ENCODE results near the gene BAAT. TPM values are rescaled to one million over a fixed set of nuclear protein-coding genes. Genes with fewer than 3 reads are reported as not detected.

Gene BAAT
- total RNA-seq, 1 experiment from 2014 or later, result 0.17 TPM

DNA sequence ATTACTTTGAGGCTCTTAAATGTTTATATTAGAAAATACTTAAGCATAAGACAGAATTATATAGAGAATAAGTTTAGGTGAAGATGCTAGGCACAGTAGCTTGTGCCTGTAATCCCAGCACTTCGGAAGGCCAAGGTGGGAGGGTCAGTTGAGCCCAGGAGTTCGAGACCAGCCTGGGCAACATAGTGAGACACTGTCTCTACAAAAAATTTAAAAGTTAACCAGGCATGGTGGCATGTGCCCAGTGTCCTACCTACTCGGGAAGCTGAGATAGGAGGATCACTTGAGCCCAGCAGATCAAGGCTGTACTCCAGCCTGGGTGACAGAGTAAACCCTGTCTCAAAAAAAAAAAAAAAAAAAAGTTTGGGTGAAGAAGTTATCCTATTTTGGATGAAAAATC, 61.7 kb downstream of the BAAT start:
- TF ChIP-seq, protein P1, sequence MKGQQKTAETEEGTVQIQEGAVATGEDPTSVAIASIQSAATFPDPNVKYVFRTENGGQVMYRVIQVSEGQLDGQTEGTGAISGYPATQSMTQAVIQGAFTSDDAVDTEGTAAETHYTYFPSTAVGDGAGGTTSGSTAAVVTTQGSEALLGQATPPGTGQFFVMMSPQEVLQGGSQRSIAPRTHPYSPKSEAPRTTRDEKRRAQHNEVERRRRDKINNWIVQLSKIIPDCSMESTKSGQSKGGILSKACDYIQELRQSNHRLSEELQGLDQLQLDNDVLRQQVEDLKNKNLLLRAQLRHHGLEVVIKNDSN (CRISPR knock-in tag; IDR thresholded peaks at IDR 0.05), result no peak
- no peak for TF ChIP-seq TP53 (CRISPR knock-in tag; IDR thresholded peaks at IDR 0.05)
- ATAC-seq (no peak), DNase-seq (ENCODE audit: low spot score) (no peak)
- Mint-ChIP-seq H3K9me3 (peaks cover 16% of the 10 kb centered on the region), H3K4me1 (peaks cover 25% of the 10 kb centered on the region), H3K27ac (no peak overlapping the region), H3K27me3 (ENCODE audit: low read depth) (no peaks in the 10 kb centered on the region), H3K4me3 (no peak overlapping the region), H3K36me3 (peaks cover 14% of the 10 kb centered on the region)
- CTCF ChIA-PET, result no interaction called here
- POLR2A ChIA-PET, result no interaction called here

DNA sequence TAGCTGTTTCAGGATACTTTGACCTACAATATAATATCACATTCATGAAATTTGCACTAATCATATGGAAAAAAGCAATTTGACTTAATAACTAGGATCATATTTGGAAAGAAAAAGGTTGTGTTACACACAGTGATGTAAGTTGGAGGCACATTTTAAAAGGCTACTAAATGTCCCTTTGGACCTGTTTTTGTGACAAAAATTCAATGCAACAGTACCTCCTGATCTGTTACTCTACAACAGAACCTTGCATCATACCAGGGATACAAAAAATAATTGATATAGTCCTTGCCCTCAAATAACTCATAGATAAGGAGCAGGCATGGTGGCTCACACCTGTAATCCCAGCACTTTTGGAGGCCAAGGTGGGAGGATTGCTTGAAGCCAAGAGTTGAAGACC, 67.1 kb downstream of the BAAT start:
- H3K4me1 Mint-ChIP-seq, result peaks cover 3% of the 10 kb centered on the region; the same call in 1 of the 2 replicates
- H3K9me3 Mint-ChIP-seq, result no peaks in the 10 kb centered on the region
- DNase-seq (ENCODE audit: low spot score) (no peak), ATAC-seq (no peak)
- CTCF ChIA-PET, result no interaction called here
- TF ChIP-seq JUN (CRISPR knock-in tag; IDR thresholded peaks at IDR 0.05) (no peak), ZNF263 (CRISPR knock-in tag; IDR thresholded peaks at IDR 0.05; ENCODE audit: low read depth) (no peak), ZNF317 (CRISPR knock-in tag; IDR thresholded peaks at IDR 0.05; ENCODE audit: borderline replicate concordance, low read depth) (no peak), KAT7 (CRISPR knock-in tag; IDR thresholded peaks at IDR 0.05; ENCODE audit: borderline replicate concordance) (no peak), NR3C1 (CRISPR knock-in tag; conservative IDR thresholded peaks at IDR 0.05; ENCODE audit: low read depth) (no peak), NFYB (CRISPR knock-in tag; conservative IDR thresholded peaks at IDR 0.05; ENCODE audit: low read depth) (no peak), TCF7 (CRISPR knock-in tag; IDR thresholded peaks at IDR 0.05; ENCODE audit: low read depth) (no peak), TEAD1 (CRISPR knock-in tag; IDR thresholded peaks at IDR 0.05) (no peak), SMAD3 (CRISPR knock-in tag; IDR thresholded peaks at IDR 0.05; ENCODE audit: borderline replicate concordance) (no peak), ATF1 (CRISPR knock-in tag; IDR thresholded peaks at IDR 0.05) (no peak)
- TF ChIP-seq, protein P2, sequence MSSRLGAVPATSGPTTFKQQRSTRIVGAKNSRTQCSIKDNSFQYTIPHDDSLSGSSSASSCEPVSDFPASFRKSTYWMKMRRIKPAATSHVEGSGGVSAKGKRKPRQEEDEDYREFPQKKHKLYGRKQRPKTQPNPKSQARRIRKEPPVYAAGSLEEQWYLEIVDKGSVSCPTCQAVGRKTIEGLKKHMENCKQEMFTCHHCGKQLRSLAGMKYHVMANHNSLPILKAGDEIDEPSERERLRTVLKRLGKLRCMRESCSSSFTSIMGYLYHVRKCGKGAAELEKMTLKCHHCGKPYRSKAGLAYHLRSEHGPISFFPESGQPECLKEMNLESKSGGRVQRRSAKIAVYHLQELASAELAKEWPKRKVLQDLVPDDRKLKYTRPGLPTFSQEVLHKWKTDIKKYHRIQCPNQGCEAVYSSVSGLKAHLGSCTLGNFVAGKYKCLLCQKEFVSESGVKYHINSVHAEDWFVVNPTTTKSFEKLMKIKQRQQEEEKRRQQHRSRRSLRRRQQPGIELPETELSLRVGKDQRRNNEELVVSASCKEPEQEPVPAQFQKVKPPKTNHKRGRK (CRISPR knock-in tag; IDR thresholded peaks at IDR 0.05; ENCODE audit: borderline replicate concordance), result no peak
- TF ChIP-seq, protein P3, sequence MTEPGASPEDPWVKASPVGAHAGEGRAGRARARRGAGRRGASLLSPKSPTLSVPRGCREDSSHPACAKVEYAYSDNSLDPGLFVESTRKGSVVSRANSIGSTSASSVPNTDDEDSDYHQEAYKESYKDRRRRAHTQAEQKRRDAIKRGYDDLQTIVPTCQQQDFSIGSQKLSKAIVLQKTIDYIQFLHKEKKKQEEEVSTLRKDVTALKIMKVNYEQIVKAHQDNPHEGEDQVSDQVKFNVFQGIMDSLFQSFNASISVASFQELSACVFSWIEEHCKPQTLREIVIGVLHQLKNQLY (CRISPR knock-in tag; IDR thresholded peaks at IDR 0.05), result no peak
- no peaks in the 10 kb centered on the region for H3K36me3 Mint-ChIP-seq
- POLR2A ChIA-PET, result no interaction called here
- no peak overlapping the region for H3K27ac Mint-ChIP-seq
- no peak overlapping the region for H3K4me3 Mint-ChIP-seq
- H3K27me3 Mint-ChIP-seq (ENCODE audit: low read depth), result no peaks in the 10 kb centered on the region; the same call in 1 of the 2 replicates

DNA sequence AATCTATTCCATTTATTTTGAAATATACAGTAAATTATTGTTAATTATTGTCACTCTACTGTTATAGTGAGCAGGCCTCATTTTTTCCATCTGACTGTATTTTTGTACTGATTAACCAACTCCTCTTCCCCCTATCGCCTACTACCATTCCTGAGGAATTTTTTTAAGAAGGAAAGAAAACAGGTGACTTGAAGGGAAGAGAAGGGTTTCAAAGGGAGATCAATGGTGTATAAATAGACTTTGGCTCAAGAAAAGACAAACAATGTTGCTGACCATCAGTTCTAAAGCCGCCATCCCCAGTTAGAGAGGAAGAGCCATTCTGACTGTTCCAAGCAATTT, 69.7 kb downstream of the BAAT start:
- Mint-ChIP-seq H3K27ac (no peak overlapping the region), H3K36me3 (no peaks in the 10 kb centered on the region), H3K4me1 (peaks cover 2% of the 10 kb centered on the region; the same call in 1 of the 2 replicates), H3K4me3 (no peak overlapping the region), H3K27me3 (ENCODE audit: low read depth) (no peaks in the 10 kb centered on the region; the same call in 1 of the 2 replicates), H3K9me3 (no peaks in the 10 kb centered on the region)
- ChIA-PET POLR2A (no interaction called here), CTCF (no interaction called here)
- DNase-seq (ENCODE audit: low spot score) (no peak), ATAC-seq (no peak)
- TF ChIP-seq KAT7 (CRISPR knock-in tag; IDR thresholded peaks at IDR 0.05; ENCODE audit: borderline replicate concordance) (no peak), ESRRA (CRISPR knock-in tag; IDR thresholded peaks at IDR 0.05; ENCODE audit: borderline replicate concordance) (no peak), ZNF423 (CRISPR knock-in tag; IDR thresholded peaks at IDR 0.05) (no peak), CREB1 (CRISPR knock-in tag; IDR thresholded peaks at IDR 0.05) (no peak), TEAD1 (CRISPR knock-in tag; IDR thresholded peaks at IDR 0.05) (no peak), ZNF121 (CRISPR knock-in tag; IDR thresholded peaks at IDR 0.05) (no peak), HMGA2 (CRISPR knock-in tag; IDR thresholded peaks at IDR 0.05) (no peak), ZNF416 (CRISPR knock-in tag; IDR thresholded peaks at IDR 0.05) (no peak), ZNF138 (CRISPR knock-in tag; conservative IDR thresholded peaks at IDR 0.05) (no peak)
- TF ChIP-seq, protein P4, sequence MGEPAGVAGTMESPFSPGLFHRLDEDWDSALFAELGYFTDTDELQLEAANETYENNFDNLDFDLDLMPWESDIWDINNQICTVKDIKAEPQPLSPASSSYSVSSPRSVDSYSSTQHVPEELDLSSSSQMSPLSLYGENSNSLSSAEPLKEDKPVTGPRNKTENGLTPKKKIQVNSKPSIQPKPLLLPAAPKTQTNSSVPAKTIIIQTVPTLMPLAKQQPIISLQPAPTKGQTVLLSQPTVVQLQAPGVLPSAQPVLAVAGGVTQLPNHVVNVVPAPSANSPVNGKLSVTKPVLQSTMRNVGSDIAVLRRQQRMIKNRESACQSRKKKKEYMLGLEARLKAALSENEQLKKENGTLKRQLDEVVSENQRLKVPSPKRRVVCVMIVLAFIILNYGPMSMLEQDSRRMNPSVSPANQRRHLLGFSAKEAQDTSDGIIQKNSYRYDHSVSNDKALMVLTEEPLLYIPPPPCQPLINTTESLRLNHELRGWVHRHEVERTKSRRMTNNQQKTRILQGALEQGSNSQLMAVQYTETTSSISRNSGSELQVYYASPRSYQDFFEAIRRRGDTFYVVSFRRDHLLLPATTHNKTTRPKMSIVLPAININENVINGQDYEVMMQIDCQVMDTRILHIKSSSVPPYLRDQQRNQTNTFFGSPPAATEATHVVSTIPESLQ (CRISPR knock-in tag; IDR thresholded peaks at IDR 0.05), result no peak
- TF ChIP-seq, protein P5, sequence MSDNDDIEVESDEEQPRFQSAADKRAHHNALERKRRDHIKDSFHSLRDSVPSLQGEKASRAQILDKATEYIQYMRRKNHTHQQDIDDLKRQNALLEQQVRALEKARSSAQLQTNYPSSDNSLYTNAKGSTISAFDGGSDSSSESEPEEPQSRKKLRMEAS (CRISPR knock-in tag; IDR thresholded peaks at IDR 0.05), result no peak
- TF ChIP-seq, protein P6, sequence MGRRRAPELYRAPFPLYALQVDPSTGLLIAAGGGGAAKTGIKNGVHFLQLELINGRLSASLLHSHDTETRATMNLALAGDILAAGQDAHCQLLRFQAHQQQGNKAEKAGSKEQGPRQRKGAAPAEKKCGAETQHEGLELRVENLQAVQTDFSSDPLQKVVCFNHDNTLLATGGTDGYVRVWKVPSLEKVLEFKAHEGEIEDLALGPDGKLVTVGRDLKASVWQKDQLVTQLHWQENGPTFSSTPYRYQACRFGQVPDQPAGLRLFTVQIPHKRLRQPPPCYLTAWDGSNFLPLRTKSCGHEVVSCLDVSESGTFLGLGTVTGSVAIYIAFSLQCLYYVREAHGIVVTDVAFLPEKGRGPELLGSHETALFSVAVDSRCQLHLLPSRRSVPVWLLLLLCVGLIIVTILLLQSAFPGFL (CRISPR knock-in tag; IDR thresholded peaks at IDR 0.05; ENCODE audit: borderline replicate concordance), result no peak
- TF ChIP-seq, protein P7, sequence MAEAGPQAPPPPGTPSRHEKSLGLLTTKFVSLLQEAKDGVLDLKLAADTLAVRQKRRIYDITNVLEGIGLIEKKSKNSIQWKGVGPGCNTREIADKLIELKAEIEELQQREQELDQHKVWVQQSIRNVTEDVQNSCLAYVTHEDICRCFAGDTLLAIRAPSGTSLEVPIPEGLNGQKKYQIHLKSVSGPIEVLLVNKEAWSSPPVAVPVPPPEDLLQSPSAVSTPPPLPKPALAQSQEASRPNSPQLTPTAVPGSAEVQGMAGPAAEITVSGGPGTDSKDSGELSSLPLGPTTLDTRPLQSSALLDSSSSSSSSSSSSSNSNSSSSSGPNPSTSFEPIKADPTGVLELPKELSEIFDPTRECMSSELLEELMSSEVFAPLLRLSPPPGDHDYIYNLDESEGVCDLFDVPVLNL (CRISPR knock-in tag; IDR thresholded peaks at IDR 0.05; ENCODE audit: borderline replicate concordance, low read depth), result no peak

Measured in WTC11 (cell line).